H1 (cell line): ENCODE data around the gene KCNMA1.

ENCODE experiments used
- CEBPB ChIP-seq: IDR thresholded peaks from 2 replicates; pipeline ENCODE4 v1.6.1; 2012; ENCODE audit warnings: low read depth, low read length
- CREB1 ChIP-seq: IDR thresholded peaks from 2 replicates; pipeline ENCODE4 v1.6.1; 2012; ENCODE audit warnings: inconsistent platforms
- POLR2A ChIP-seq, 2 experiments: IDR thresholded peaks; 1 replicate in 1 of 2; 2 replicates in 1 of 2; pipeline ENCODE4 v1.6.1; 2011; ENCODE audit warnings: low read depth in 2 of 2, low read length in 2 of 2, mild to moderate bottlenecking in 2 of 2; ENCODE audit errors: control extremely low read depth in 1 of 2

- TF ChIP-seq CEBPB = no peak
- no peak for TF ChIP-seq POLR2A (IDR thresholded peaks at IDR 0.05; ENCODE audit: control extremely low read depth in 1 of 2, low read depth in 2 of 2, low read length in 2 of 2)
- TF ChIP-seq CREB1 = no peak
Observed at GRCh38 chr10:77223526-77224460, 413.8 kb downstream of the KCNMA1 start.
